ENCODE measurements around the gene GJB5.

DNA sequence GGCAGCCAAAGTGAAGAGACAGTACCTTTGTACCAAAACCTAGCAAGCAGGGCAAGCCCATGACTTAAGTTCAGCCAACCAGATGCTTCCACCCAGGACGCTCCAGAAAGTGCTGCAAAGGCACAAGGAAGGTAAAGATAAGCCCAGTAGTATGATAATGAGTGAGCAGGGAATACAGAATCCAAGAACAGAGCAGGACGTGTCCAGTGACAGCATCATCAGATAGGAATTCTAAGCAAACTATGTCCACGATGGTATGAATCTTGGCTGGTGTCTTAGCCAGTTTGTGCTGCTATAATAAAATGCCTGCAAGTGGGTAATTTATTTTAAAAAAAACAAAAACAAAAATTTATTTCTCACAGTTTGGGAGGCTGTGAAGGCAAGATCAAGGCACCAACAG is 51.5 kb downstream of the GJB5 start:
- TF ChIP-seq, protein P1, sequence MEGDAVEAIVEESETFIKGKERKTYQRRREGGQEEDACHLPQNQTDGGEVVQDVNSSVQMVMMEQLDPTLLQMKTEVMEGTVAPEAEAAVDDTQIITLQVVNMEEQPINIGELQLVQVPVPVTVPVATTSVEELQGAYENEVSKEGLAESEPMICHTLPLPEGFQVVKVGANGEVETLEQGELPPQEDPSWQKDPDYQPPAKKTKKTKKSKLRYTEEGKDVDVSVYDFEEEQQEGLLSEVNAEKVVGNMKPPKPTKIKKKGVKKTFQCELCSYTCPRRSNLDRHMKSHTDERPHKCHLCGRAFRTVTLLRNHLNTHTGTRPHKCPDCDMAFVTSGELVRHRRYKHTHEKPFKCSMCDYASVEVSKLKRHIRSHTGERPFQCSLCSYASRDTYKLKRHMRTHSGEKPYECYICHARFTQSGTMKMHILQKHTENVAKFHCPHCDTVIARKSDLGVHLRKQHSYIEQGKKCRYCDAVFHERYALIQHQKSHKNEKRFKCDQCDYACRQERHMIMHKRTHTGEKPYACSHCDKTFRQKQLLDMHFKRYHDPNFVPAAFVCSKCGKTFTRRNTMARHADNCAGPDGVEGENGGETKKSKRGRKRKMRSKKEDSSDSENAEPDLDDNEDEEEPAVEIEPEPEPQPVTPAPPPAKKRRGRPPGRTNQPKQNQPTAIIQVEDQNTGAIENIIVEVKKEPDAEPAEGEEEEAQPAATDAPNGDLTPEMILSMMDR (IDR thresholded peaks at IDR 0.05) = no peak
- TF ChIP-seq POLR2A (IDR thresholded peaks at IDR 0.05) = no peak
